IMR-90 (cell line): ENCODE results near the gene ISLR2.

Experiments
- CHD1 ChIP-seq: IDR thresholded peaks from 2 replicates; pipeline ENCODE4 v1.6.1; 2012; ENCODE audit warnings: low read depth, low read length, improper control_type of control experiment
- FOS ChIP-seq: fragments of 150-350 bp; IDR thresholded peaks from 2 replicates; pipeline ENCODE4 v1.6.1; 2016; ENCODE audit warnings: low read depth, low read length
- MAZ ChIP-seq: IDR thresholded peaks from 2 replicates; pipeline ENCODE4 v1.6.1; 2012; ENCODE audit warnings: low read depth, mild to moderate bottlenecking, low read length, improper control_type of control experiment, moderate library complexity, borderline replicate concordance
- POLR2A ChIP-seq: IDR thresholded peaks from 2 replicates; pipeline ENCODE4 v1.6.1; 2012; ENCODE audit warnings: mild to moderate bottlenecking, low read depth, low read length
- RAD21 ChIP-seq: IDR thresholded peaks from 2 replicates; pipeline ENCODE4 v1.6.1; 2012; ENCODE audit warnings: low read length, improper control_type of control experiment
- TF ChIP-seq, protein P1 (sequence below): conservative IDR thresholded peaks from 2 replicates; pipeline ENCODE4 v1.5.1; 2012; ENCODE audit warnings: mild to moderate bottlenecking, low read depth, low read length, improper control_type of control experiment

DNA sequence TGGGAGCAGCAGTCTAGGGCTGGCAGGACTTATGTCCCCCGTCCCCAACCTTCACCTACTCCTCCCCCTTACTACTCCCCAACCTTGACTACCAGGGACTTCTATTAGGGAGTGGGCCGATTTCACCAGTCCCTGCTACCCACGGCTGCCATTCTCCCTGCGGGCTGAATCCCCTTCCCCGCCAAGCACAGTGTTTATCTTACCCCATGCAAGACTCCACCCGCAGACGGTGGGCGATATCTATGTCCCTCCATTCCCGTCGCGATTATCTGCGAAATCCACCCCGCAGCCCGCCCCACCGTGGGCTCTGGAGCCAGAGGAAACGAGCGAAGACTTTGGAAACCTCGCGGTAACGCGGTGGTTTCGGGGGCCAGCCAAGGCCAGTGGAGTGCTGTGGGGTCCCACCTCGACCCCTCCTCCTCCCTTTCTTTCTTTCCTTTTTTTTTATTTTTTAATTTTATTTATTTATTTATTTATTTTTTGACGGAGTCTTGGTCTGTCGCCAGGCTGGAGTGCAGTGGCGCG is 4.7 kb downstream of the ISLR2 start:
- TF ChIP-seq, protein P1, sequence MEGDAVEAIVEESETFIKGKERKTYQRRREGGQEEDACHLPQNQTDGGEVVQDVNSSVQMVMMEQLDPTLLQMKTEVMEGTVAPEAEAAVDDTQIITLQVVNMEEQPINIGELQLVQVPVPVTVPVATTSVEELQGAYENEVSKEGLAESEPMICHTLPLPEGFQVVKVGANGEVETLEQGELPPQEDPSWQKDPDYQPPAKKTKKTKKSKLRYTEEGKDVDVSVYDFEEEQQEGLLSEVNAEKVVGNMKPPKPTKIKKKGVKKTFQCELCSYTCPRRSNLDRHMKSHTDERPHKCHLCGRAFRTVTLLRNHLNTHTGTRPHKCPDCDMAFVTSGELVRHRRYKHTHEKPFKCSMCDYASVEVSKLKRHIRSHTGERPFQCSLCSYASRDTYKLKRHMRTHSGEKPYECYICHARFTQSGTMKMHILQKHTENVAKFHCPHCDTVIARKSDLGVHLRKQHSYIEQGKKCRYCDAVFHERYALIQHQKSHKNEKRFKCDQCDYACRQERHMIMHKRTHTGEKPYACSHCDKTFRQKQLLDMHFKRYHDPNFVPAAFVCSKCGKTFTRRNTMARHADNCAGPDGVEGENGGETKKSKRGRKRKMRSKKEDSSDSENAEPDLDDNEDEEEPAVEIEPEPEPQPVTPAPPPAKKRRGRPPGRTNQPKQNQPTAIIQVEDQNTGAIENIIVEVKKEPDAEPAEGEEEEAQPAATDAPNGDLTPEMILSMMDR: no peak
- TF ChIP-seq POLR2A: no peak
- TF ChIP-seq RAD21: no peak
- no peak for TF ChIP-seq CHD1
- no peak for TF ChIP-seq MAZ
- no peak for TF ChIP-seq FOS
